GM10266 (cell line): ENCODE data around the gene KCNN3.

ENCODE experiments used
- DNase-seq: peaks from one replicate; pipeline ENCODE4 v3.0.0; 2012; ENCODE audit errors: extremely low spot score
- TF ChIP-seq, protein P1 (sequence below): IDR thresholded peaks from 2 replicates; pipeline ENCODE4 v1.5.1; 2012; ENCODE audit warnings: mild to moderate bottlenecking, low read depth; ENCODE audit not compliant: control insufficient read depth, insufficient read depth; ENCODE audit errors: missing control alignments

Gene KCNN3

DNA sequence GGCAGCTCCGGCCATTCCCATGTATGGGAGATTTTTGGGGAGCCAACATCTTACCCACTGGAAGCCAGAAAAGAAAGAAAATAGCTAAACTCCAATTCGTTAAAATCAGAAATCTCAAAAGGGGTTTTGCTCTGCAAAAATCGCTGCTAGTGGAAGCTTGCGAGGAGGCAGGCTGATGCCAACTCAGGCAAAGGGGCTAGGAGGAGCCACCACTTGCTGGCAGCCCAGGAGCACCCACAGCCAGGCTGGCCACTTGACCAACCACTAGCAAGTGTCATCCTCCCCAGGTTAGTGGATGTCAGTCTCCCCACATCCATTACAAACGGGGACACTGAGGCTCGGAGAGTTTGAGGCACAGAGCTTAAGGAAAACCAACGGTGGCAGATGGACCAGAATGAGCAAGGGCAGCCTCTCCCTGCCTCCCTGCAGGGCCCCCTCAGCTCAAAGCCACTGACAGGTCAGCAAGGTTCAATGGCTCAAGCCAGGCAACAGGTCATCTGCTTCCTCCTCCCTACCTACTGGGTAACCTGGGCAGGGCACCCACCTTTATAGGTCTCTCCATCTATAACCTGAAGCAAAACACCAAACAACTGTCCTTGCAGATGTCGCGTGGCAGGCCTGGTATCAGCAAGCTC is 10.8 kb downstream of the KCNN3 start:
- TF ChIP-seq, protein P1, sequence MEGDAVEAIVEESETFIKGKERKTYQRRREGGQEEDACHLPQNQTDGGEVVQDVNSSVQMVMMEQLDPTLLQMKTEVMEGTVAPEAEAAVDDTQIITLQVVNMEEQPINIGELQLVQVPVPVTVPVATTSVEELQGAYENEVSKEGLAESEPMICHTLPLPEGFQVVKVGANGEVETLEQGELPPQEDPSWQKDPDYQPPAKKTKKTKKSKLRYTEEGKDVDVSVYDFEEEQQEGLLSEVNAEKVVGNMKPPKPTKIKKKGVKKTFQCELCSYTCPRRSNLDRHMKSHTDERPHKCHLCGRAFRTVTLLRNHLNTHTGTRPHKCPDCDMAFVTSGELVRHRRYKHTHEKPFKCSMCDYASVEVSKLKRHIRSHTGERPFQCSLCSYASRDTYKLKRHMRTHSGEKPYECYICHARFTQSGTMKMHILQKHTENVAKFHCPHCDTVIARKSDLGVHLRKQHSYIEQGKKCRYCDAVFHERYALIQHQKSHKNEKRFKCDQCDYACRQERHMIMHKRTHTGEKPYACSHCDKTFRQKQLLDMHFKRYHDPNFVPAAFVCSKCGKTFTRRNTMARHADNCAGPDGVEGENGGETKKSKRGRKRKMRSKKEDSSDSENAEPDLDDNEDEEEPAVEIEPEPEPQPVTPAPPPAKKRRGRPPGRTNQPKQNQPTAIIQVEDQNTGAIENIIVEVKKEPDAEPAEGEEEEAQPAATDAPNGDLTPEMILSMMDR, result no peak
- DNase-seq, result no peak

DNA sequence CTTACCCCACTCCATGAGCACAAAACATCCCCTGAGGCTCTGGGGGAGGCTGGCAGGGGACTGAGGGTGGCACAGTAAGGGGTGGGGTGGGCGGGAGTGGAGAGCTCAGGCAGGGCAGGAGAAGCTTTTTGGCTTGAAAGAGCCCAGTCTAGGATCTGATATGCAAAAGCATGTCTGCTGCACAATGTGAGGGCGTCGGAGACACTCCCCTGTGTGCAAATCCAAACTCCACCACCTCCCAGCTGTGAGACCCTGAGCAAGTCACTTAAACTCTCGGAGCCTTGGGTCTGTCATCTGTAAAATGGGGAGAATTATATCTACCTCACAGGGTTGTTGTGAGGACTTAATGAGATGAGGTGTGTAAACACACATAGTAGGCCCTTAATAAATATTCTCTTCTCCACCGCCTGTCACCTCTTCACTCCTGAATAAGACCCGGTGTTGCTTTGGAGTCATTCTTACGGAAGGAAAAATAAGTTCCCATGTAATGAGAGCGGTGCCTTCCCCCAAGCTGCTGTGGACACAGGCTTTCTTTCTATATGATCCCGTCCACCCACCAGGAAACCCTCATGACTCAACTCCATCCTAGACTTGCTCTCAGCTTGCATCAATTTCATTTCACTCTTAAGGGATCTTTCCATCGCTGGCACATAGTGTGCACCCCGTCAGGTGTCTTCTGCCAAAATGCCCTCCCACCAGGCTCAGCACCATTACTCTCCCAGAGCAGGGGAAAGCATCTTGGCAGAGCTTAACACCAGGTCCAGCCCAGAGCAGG is 12.5 kb downstream of the KCNN3 start:
- DNase-seq, result no peak
- TF ChIP-seq, protein P1, result no peak

DNA sequence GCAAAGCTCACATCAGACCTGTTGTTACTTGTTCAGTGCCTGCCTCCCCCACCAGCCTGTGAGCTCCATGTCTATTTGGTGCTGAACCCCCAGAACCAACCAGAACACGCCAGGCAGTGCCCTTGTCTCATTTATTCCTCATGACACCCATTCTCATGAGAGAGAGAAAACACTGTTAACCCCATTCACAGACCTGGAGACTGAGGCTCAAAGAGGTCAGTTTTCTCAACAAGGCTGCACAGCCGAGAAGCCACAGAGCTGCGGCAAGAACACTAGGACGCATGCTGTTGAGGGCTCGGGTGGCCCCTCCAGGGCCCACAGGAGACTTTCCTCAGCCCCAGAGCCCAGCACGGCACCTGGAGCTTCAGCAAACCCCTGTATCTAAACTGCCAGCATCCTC is 13.1 kb downstream of the KCNN3 start:
- no peak for DNase-seq
- TF ChIP-seq, protein P1, result no peak

DNA sequence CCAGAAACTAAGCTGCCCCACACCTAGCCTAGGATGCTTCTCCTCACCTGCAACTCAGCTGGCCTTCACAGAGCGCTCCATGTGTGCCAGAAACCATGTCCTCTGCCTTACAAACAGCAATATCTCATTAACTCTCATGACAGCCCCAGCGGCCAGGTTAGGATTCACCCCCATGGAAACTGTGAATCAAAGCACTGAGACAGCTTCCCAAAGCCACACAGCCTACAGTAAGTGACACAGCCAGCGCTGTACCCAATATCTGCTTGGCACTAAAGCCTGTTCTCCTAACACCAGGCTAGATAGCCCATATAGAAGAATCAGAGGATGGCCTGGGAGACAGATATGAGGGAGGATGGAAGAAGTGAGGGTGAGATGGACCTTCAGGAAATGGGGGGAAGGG is 13.5 kb downstream of the KCNN3 start:
- DNase-seq, result no peak
- TF ChIP-seq, protein P1, result no peak

DNA sequence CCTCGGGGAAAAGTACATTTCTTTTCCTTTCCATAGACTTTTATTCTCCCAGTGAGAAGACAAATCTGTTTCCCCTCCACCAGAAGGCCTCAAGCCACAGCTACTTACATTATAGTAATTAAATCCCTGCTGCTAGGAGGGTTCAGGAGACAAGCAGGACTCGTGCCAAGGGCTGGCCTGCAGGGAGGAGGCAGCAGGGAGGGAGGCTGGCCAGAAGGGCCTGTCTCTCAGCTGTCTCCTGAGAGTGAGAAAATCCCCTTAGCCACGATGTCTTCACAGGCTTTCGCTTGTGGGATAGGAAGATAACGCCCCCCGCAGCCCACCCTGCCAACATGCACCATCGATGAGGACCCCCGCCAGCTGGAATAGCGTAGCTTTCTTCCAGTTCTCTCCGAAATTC is 14.0 kb downstream of the KCNN3 start:
- TF ChIP-seq, protein P1, result no peak

DNA sequence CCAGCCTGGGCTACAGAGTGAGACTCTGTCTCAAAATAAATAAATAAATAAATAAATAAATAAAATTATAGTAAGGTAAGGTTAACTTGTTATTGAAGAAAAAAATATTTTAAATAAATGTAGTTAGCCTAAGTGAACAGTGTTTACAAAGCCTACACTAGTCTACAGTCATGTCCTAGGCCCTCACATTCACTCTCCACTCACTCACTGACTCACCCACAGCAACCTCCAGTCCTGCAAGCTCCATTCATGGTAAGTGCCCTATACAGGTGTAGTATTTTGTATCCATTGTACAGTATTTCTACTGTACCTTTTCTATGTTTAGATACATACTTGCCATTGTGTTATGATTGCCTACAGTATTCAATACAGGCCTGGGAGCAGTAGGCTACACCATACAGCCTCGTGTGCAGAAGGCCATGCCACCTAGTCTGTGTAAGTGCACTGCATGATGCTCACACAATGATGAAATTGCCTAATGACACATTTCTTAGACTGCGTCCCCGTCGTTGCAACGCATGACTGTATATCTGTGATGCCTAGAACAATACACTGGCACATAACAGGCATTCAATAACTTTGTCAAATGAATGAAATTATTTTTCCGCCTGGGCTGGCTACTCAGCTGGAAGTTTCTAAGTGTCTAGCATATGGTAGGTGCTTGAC is 14.8 kb downstream of the KCNN3 start:
- no peak for DNase-seq
- TF ChIP-seq, protein P1, result no peak

More for the DNA sequence above, 14.0 kb downstream of the KCNN3 start:
- no peak for DNase-seq
